Measurements from ENCODE around the gene PCDH9.

DNA sequence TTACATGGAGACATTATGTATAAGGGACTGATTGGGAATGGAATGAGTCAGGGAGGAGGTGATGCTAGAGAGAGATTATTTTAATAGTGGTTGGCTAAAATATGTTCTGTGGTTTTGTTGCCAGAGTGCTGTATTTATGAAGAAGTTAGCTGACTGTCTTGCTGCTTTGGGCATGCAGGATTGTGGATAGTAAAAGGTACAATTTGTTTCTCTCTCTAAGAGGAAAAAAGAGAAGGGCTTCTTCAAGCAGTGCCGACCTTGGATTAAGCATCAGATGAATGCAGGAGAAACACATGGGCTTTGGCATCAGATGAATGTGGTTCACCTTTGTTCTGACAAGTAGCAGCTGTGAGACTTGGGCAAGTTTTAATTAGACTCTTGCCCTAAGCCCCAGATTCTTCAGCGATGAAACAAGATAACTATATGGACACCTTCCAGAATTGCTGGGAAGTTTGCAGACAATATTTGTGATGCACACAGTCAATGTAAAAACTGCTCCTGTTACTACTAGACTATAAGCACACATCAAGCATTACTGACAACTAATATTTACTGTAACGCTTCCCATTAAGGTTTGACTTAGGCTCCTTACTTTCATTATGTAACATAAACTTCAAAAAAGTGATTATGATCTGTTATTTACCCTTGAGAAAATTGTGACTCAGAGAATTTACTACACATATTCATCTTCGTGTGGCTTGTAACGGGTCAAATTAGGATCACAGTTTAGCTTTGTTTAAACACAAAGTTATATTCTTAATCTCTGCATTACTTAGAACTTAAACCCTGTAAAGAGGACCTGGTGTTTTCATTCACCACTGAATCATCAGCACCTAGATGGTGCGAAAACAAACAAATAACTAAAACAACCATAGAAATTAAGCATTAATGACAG is 824.0 kb downstream of the PCDH9 start:
- no peak for TF ChIP-seq EZH2 (IDR thresholded peaks at IDR 0.05; ENCODE audit: insufficient read depth, poor library complexity, severe bottlenecking)
- no peak for TF ChIP-seq EZH2phosphoT487 (IDR thresholded peaks at IDR 0.05; ENCODE audit: insufficient read depth, low read depth)
